ENCODE measurements around the gene NGRN. TPM values are rescaled to one million over a fixed set of nuclear protein-coding genes. Genes with fewer than 3 reads are reported as not detected.

NGRN gene
- total and polyA plus RNA-seq, 2 of the 4 experiments (the other 2 are of a cell fraction), result 39.6 to 46.2 TPM

DNA sequence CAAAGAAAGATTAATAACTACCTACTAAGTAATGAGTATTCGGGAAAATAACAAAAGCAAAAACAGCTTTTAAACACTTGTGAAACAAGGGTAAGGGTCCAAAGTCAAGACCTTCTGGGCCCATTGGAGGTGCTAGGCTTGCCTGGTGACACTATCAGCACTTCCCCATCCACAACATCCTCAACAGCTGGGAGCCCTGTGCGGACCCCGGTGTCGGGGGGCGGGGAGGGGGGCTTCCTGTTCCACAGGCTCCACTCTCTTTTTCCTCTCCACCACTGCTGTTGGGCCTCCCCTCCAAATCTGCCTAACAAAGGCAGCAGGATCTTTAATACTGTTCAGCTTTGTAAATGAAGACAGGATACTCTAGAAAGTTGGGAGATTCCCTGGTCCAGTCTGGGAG, 21.6 kb downstream of the NGRN start:
- WGBS, 2 experiments (ENCODE audit: extremely low coverage in 2 of 2, insufficient read length in 1 of 2), result no CpG with 5 or more reads among the region's 5 CpGs
- Histone ChIP-seq H3K9me1 (ENCODE audit: insufficient read depth, low read length) (no peaks in the 10 kb centered on the region), H2BK20ac (ENCODE audit: low read depth, low read length) (no peak overlapping the region), H2AK5ac (ENCODE audit: low read depth, low read length) (no peak overlapping the region), H2AFZ (replicated peaks; ENCODE audit: low read length, poor library complexity) (no peak overlapping the region), H4K91ac (ENCODE audit: insufficient read depth, low read depth, low read length) (no peak overlapping the region), H3K9me3 (ENCODE audit: control insufficient read depth, insufficient read depth, low read length) (no peaks in the 10 kb centered on the region), H3K4me1 (ENCODE audit: control insufficient read depth, insufficient read depth, low read length) (no peaks in the 10 kb centered on the region), H3K36me3 (ENCODE audit: control insufficient read depth, insufficient read depth, low read length) (no peaks in the 10 kb centered on the region), H2AK9ac (replicated peaks; ENCODE audit: low read depth, low read length, poor library complexity) (no peak overlapping the region), H3K9ac (ENCODE audit: low read depth, low read length) (no peak overlapping the region), H4K8ac (ENCODE audit: low read depth in 2 of 2, low read length in 2 of 2) (peak overlapping the region in 1 of 2 experiments; percentile 34; a peak in 2 of 4 replicates), H2BK5ac (ENCODE audit: low read depth, low read length, poor library complexity, severe bottlenecking) (no peak overlapping the region), H3K4me3 (ENCODE audit: insufficient read depth, low read depth, low read length) (no peak overlapping the region), H3K14ac (replicated peaks; ENCODE audit: low read depth, low read length) (no peak overlapping the region), H3K4ac (ENCODE audit: low read depth, low read length) (no peak overlapping the region), H3K56ac (ENCODE audit: extremely low read depth, insufficient read depth, low read length) (no peak overlapping the region), H3K79me1 (ENCODE audit: low read depth in 1 of 2, low read length in 2 of 2) (no peaks in the 10 kb centered on the region), H2BK120ac (ENCODE audit: low read depth, low read length) (no peak overlapping the region), H2BK15ac (ENCODE audit: low read depth, low read length) (no peak overlapping the region), H4K20me1 (ENCODE audit: insufficient read depth, low read length) (no peaks in the 10 kb centered on the region), H4K5ac (ENCODE audit: low read depth, low read length) (no peak overlapping the region), H3K23ac (ENCODE audit: low read depth, low read length) (no peak overlapping the region), H3K4me2 (ENCODE audit: low read depth, low read length) (peak overlapping the region; percentile 33; the same call in 1 of the 2 replicates), H3K18ac (ENCODE audit: low read depth, low read length) (no peak overlapping the region), H3K27ac (ENCODE audit: insufficient read depth, low read length) (no peak overlapping the region), H3K27me3 (ENCODE audit: control insufficient read depth, insufficient read depth, low read length) (no peaks in the 10 kb centered on the region)
- BruUV-seq (replicated peaks), result no TSS peak
- POLR2A ChIA-PET (ENCODE audit: unreplicated experiment), result no interaction called here
- dilution Hi-C loops (cut with HindIII; ENCODE audit: low sequenced_read_pairs, unreplicated experiment) (no loop called here), in situ Hi-C loops (cut with MboI; ENCODE audit: low sequenced_read_pairs) (no loop called here), intact Hi-C loops (cut with micrococcal nuclease) (no loop called here)
- CTCF ChIA-PET, result no interaction called here
- TF ChIP-seq BHLHE40 (IDR thresholded peaks at IDR 0.05; ENCODE audit: low read depth, low read length) (no peak), FOS (IDR thresholded peaks at IDR 0.05; ENCODE audit: low read depth, low read length) (no peak), SMC3 (IDR thresholded peaks at IDR 0.05; ENCODE audit: low read depth, low read length) (no peak), NFE2L2 (IDR thresholded peaks at IDR 0.05; ENCODE audit: low read depth, low read length) (no peak), RFX5 (IDR thresholded peaks at IDR 0.05; ENCODE audit: low read depth, low read length) (no peak), CEBPB (IDR thresholded peaks at IDR 0.05; ENCODE audit: low read depth, low read length) (no peak), MAZ (IDR thresholded peaks at IDR 0.05; ENCODE audit: borderline replicate concordance, low read depth, low read length) (no peak)
- TF ChIP-seq, protein P1, sequence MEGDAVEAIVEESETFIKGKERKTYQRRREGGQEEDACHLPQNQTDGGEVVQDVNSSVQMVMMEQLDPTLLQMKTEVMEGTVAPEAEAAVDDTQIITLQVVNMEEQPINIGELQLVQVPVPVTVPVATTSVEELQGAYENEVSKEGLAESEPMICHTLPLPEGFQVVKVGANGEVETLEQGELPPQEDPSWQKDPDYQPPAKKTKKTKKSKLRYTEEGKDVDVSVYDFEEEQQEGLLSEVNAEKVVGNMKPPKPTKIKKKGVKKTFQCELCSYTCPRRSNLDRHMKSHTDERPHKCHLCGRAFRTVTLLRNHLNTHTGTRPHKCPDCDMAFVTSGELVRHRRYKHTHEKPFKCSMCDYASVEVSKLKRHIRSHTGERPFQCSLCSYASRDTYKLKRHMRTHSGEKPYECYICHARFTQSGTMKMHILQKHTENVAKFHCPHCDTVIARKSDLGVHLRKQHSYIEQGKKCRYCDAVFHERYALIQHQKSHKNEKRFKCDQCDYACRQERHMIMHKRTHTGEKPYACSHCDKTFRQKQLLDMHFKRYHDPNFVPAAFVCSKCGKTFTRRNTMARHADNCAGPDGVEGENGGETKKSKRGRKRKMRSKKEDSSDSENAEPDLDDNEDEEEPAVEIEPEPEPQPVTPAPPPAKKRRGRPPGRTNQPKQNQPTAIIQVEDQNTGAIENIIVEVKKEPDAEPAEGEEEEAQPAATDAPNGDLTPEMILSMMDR (conservative IDR thresholded peaks at IDR 0.05; ENCODE audit: low read depth, low read length), result no peak
- TF ChIP-seq, protein P2, sequence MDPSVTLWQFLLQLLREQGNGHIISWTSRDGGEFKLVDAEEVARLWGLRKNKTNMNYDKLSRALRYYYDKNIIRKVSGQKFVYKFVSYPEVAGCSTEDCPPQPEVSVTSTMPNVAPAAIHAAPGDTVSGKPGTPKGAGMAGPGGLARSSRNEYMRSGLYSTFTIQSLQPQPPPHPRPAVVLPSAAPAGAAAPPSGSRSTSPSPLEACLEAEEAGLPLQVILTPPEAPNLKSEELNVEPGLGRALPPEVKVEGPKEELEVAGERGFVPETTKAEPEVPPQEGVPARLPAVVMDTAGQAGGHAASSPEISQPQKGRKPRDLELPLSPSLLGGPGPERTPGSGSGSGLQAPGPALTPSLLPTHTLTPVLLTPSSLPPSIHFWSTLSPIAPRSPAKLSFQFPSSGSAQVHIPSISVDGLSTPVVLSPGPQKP (IDR thresholded peaks at IDR 0.05; ENCODE audit: borderline replicate concordance, low read depth, low read length), result no peak
- DNase-seq (no peak), ATAC-seq (ENCODE audit: low read depth) (peak; percentile 24; the same call in 1 of the 2 replicates)
